HepG2 (cell line): ENCODE measurements around the gene KAT14. TPM values are rescaled to one million over a fixed set of nuclear protein-coding genes. Genes with fewer than 3 reads are reported as not detected.

ENCODE experiments used
- ARNT2 ChIP-seq: sonication (generic); formaldehyde crosslinking; IDR thresholded peaks from 2 replicates; pipeline ENCODE4 v1.8.0; 2022; ENCODE audit warnings: mild to moderate bottlenecking, low read depth, missing genetic modification reagents, moderate library complexity
- DR1 ChIP-seq: sonication (generic); formaldehyde crosslinking; IDR thresholded peaks from 2 replicates; pipeline ENCODE4 v1.8.0; 2021; ENCODE audit warnings: mild to moderate bottlenecking, missing genetic modification reagents, inconsistent platforms
- KAT8 ChIP-seq: IDR thresholded peaks from 2 replicates; pipeline ENCODE4 v1.6.1; 2016; ENCODE audit warnings: missing genetic modification reagents, missing compliant biosample characterization
- MAF1 ChIP-seq: sonication (generic); formaldehyde crosslinking; IDR thresholded peaks from 2 replicates; pipeline ENCODE4 v1.5.0; 2020; ENCODE audit warnings: missing genetic modification reagents, borderline replicate concordance
- RNF2 ChIP-seq: fragments of 450-650 bp; conservative IDR thresholded peaks from 2 replicates; pipeline ENCODE4 v1.6.1; 2016; ENCODE audit warnings: low read depth
- SATB2 ChIP-seq: sonication (generic); formaldehyde crosslinking; IDR thresholded peaks from 2 replicates; pipeline ENCODE4 v1.5.0; 2020; ENCODE audit warnings: missing genetic modification reagents
- TRIM24 ChIP-seq: sonication (generic); formaldehyde crosslinking; IDR thresholded peaks from 2 replicates; pipeline ENCODE4 v1.8.0; 2022; ENCODE audit warnings: mild to moderate bottlenecking, missing genetic modification reagents
- ZNF343 ChIP-seq: sonication (generic); formaldehyde crosslinking; IDR thresholded peaks from 2 replicates; pipeline ENCODE4 v1.4.0; 2020; ENCODE audit warnings: mild to moderate bottlenecking, missing genetic modification reagents
- ZNF451 ChIP-seq: sonication (generic); formaldehyde crosslinking; IDR thresholded peaks from 2 replicates; pipeline ENCODE4 v1.5.0; 2020; ENCODE audit warnings: mild to moderate bottlenecking, missing genetic modification reagents
- polyA plus RNA-seq, 8 experiments: library from polyadenylated mRNA; depleted of rRNA in 3 of 8; stranded (reverse) in 7 of 8; unstranded in 1 of 8; fragments of >200 nt; fragmentation: Illumina TruSeq in 4 of 8; extraction: Trizol in 4 of 8; gene quantifications; 2 replicates each; pipeline versions ENCODE4 v1.2.1 to v1.2.3, GENCODE V29; 2011 to 2016; ENCODE audit warnings: low read depth in 4 of 8, missing spikeins in 1 of 8, mixed read lengths in 1 of 8; ENCODE audit not compliant: insufficient read depth in 1 of 8
- total RNA-seq, 5 experiments: library from RNA; depleted of rRNA; stranded (reverse); fragments of >200 nt; fragmentation: Illumina TruSeq; extraction: Trizol; gene quantifications; 2 replicates each; pipeline ENCODE4 v1.2.3, GENCODE V29; 2016; ENCODE audit warnings: low read depth in 1 of 5
- TF ChIP-seq, protein P1 (sequence below): sonication (generic); formaldehyde crosslinking; IDR thresholded peaks from 2 replicates; pipeline ENCODE4 v1.5.0; 2020; ENCODE audit warnings: mild to moderate bottlenecking, missing genetic modification reagents
- TF ChIP-seq, protein P2 (sequence below): sonication (generic); formaldehyde crosslinking; IDR thresholded peaks from 2 replicates; pipeline ENCODE4 v1.9.0; 2021; ENCODE audit warnings: missing genetic modification reagents, borderline replicate concordance
- TF ChIP-seq, protein P3 (sequence below): sonication (generic); formaldehyde crosslinking; IDR thresholded peaks from 2 replicates; pipeline ENCODE4 v1.4.0; 2020; ENCODE audit warnings: mild to moderate bottlenecking, missing genetic modification reagents
- TF ChIP-seq, protein P4 (sequence below): sonication (generic); formaldehyde crosslinking; IDR thresholded peaks from 2 replicates; pipeline ENCODE4 v1.4.0; 2020; ENCODE audit warnings: missing genetic modification reagents

Gene KAT14
- total and polyA plus RNA-seq, 2 of the 13 experiments (the other 11 are each of a cell fraction or from before 2014, with no cell fraction given), result 5.1 to 15.1 TPM

DNA sequence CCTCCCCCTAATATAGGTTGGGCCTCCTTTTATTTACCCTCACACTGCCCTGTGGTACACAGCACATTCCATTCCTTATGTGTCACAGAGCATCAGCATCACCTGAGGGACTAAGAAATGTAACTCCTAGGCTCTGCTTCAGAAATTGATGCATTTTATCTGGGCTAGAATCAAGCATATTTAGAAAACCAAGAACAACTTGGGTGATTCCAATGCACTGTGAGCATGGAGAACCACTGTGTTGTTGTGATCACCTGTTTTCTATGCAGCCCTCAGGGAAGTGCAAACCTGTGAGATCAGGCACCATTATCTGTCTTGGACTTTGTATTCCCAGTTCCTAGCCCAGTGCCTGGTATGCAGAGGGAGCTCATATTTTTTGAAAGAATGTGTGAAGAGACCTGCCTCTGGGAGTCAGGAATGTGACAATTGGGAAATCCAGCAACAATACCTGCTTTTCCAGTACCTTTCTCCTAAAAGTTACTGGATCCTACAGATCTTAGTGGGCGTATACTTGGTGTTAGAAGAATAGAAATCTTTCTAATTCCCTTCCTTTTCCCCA, 7.0 kb downstream of the KAT14 start (continued):
- TF ChIP-seq, protein P1, sequence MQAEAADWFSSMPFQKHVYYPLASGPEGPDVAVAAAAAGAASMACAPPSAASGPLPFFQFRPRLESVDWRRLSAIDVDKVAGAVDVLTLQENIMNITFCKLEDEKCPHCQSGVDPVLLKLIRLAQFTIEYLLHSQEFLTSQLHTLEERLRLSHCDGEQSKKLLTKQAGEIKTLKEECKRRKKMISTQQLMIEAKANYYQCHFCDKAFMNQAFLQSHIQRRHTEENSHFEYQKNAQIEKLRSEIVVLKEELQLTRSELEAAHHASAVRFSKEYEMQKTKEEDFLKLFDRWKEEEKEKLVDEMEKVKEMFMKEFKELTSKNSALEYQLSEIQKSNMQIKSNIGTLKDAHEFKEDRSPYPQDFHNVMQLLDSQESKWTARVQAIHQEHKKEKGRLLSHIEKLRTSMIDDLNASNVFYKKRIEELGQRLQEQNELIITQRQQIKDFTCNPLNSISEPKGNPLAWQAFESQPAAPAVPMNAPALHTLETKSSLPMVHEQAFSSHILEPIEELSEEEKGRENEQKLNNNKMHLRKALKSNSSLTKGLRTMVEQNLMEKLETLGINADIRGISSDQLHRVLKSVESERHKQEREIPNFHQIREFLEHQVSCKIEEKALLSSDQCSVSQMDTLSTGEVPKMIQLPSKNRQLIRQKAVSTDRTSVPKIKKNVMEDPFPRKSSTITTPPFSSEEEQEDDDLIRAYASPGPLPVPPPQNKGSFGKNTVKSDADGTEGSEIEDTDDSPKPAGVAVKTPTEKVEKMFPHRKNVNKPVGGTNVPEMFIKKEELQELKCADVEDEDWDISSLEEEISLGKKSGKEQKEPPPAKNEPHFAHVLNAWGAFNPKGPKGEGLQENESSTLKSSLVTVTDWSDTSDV (CRISPR knock-in tag), result no peak
- TF ChIP-seq SATB2 (CRISPR knock-in tag) (no peak), ARNT2 (no peak), TRIM24 (no peak), MAF1 (no peak), ZNF343 (CRISPR knock-in tag) (peak; percentile 47; the same call in 1 of the 2 replicates), ZNF451 (CRISPR knock-in tag) (0 out of 2 replicates have a peak, but pooled peaks have one; percentile 39), KAT8 (CRISPR knock-in tag) (no peak), RNF2 (no peak), DR1 (CRISPR knock-in tag) (no peak)
- TF ChIP-seq, protein P2, sequence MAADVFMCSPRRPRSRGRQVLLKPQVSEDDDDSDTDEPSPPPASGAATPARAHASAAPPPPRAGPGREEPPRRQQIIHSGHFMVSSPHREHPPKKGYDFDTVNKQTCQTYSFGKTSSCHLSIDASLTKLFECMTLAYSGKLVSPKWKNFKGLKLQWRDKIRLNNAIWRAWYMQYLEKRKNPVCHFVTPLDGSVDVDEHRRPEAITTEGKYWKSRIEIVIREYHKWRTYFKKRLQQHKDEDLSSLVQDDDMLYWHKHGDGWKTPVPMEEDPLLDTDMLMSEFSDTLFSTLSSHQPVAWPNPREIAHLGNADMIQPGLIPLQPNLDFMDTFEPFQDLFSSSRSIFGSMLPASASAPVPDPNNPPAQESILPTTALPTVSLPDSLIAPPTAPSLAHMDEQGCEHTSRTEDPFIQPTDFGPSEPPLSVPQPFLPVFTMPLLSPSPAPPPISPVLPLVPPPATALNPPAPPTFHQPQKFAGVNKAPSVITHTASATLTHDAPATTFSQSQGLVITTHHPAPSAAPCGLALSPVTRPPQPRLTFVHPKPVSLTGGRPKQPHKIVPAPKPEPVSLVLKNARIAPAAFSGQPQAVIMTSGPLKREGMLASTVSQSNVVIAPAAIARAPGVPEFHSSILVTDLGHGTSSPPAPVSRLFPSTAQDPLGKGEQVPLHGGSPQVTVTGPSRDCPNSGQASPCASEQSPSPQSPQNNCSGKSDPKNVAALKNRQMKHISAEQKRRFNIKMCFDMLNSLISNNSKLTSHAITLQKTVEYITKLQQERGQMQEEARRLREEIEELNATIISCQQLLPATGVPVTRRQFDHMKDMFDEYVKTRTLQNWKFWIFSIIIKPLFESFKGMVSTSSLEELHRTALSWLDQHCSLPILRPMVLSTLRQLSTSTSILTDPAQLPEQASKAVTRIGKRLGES, result no peak
- TF ChIP-seq, protein P3, sequence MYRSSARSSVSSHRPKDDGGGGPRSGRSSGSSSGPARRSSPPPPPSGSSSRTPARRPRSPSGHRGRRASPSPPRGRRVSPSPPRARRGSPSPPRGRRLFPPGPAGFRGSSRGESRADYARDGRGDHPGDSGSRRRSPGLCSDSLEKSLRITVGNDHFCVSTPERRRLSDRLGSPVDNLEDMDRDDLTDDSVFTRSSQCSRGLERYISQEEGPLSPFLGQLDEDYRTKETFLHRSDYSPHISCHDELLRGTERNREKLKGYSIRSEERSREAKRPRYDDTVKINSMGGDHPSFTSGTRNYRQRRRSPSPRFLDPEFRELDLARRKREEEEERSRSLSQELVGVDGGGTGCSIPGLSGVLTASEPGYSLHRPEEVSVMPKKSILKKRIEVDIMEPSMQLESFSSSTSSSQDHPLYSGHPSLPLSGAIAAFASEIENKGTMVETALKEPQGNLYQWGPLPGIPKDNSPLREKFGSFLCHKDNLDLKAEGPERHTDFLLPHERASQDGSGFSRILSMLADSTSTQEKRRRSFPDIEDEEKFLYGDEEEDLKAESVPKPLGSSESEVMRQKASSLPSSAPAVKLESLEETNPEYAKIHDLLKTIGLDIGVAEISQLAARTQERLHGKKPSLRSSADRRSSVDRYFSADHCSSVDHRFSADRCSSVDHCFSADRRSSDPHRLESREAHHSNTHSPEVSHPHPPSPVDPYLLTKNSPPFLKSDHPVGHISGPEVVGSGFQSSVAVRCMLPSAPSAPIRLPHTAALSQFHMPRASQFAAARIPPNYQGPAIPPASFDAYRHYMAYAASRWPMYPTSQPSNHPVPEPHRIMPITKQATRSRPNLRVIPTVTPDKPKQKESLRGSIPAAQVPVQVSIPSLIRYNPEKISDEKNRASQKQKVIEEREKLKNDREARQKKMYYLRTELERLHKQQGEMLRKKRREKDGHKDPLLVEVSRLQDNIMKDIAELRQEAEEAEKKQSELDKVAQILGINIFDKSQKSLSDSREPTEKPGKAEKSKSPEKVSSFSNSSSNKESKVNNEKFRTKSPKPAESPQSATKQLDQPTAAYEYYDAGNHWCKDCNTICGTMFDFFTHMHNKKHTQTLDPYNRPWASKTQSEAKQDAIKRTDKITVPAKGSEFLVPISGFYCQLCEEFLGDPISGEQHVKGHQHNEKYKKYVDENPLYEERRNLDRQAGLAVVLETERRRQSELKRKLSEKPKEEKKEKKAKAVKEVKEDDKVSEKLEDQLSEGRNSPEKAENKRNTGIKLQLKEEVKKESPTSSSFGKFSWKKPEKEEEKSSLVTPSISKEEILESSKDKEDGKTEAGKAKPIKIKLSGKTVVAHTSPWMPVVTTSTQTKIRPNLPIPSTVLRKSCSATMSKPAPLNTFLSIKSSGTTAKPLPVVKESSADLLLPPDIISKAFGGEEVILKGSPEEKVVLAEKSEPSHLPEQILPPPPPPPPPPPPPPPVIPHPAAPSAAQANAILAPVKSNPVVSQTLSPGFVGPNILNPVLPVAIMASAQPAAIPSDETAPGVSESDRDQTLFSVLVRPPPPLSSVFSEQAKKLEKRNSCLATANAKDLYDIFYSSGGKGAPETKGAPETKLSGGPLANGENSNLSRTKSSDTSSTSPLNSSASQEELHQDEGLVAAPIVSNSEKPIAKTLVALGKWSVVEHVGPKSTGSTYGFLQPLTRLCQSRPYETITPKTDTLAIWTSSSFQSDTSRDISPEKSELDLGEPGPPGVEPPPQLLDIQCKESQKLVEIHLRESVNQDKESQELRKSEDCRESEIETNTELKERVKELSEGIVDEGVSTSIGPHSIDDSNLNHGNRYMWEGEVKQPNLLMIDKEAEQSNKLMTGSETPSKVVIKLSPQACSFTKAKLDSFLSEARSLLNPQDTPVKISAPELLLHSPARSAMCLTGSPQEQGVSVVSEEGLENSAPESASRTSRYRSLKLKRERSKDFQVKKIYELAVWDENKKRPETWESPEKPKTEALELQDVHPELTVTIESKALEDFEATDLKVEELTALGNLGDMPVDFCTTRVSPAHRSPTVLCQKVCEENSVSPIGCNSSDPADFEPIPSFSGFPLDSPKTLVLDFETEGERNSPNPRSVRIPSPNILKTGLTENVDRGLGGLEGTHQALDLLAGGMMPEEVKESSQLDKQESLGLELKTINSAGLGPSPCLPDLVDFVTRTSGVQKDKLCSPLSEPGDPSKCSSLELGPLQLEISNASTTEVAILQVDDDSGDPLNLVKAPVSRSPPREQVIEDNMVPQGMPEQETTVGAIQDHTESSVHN (CRISPR knock-in tag), result no peak
- TF ChIP-seq, protein P4, sequence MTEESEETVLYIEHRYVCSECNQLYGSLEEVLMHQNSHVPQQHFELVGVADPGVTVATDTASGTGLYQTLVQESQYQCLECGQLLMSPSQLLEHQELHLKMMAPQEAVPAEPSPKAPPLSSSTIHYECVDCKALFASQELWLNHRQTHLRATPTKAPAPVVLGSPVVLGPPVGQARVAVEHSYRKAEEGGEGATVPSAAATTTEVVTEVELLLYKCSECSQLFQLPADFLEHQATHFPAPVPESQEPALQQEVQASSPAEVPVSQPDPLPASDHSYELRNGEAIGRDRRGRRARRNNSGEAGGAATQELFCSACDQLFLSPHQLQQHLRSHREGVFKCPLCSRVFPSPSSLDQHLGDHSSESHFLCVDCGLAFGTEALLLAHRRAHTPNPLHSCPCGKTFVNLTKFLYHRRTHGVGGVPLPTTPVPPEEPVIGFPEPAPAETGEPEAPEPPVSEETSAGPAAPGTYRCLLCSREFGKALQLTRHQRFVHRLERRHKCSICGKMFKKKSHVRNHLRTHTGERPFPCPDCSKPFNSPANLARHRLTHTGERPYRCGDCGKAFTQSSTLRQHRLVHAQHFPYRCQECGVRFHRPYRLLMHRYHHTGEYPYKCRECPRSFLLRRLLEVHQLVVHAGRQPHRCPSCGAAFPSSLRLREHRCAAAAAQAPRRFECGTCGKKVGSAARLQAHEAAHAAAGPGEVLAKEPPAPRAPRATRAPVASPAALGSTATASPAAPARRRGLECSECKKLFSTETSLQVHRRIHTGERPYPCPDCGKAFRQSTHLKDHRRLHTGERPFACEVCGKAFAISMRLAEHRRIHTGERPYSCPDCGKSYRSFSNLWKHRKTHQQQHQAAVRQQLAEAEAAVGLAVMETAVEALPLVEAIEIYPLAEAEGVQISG (CRISPR knock-in tag), result no peak
